SW 1271 (cell line): Measurements from ENCODE around the gene SEMA4G.

Source experiments
- DNase-seq, 2 experiments: peaks; one replicate each; lab custom pipeline; 2025; lab: John Stamatoyannopoulos, UW

Gene SEMA4G

DNA sequence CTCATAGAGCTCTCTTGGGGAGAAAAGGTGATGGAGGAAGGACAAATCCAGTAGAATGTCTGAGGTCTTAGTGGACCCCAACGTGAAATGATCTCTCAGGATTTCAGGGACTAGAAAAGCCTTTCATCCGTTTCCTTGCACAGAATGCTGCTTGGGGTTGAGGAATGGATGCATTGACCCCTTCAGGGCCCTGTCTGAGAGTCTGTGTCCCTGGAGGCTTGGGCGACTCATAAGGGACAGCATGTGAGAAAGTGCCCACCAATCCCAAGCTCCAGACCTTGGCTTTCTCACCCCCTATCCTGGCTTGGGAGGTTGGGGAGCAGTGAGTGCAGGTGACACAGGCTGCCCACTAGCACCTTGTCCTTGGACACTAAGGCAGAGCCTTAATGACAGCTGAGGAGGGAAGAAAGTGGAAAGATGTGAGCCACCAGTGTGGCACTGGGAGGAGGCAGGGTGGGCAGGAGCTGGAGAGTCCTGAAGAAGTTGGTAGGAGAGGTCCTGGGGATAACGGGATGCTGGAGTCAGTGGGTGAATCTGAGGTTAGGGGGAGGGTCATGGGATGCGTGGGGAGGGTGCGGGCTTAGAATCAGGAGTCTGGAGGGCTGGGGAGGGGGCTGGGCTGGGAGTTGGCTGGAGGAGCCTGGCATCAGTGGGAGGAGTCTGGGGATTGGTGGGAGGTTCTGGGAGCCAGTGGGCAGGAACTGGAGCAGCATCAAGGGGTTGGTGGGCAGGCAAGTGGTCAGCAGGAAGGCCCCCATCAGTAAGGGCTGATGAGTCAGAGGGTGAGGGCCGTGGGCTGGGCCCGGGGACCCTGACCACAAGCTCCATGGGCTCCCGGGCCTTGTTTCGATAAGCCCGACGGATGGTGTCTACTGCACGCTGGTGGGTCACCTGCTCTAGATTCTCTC is 38.9 kb downstream of the SEMA4G start:
- DNase-seq = no peak

DNA sequence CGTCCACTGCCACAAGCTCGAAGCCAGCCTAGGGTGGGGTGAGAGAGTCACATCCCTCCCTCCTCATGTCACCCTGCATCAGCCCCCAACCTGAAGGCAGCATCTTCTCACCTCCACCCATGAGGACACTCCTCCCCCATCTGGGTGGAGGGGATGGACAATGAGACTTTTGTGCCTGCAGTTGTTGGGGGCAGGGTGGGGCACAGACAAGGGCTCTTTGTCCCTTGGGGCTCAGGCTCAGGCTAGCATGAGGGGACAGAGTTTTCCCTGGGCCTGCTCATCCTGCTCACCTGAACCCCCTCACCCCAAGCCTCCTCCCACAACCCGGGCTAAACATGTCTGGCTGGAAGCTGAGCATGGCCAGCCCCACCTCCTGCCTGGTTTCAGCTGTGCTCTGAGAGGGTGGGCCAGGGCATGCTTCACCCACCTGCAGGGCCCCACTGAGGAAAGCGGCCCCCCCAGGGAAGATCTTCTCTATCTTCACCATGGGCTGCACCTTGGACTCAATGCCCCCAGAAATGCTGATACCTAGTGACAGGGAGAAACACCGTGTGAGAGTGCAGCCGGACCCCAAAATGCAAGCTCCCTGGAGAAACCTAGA is 39.6 kb downstream of the SEMA4G start:
- DNase-seq = no peak

DNA sequence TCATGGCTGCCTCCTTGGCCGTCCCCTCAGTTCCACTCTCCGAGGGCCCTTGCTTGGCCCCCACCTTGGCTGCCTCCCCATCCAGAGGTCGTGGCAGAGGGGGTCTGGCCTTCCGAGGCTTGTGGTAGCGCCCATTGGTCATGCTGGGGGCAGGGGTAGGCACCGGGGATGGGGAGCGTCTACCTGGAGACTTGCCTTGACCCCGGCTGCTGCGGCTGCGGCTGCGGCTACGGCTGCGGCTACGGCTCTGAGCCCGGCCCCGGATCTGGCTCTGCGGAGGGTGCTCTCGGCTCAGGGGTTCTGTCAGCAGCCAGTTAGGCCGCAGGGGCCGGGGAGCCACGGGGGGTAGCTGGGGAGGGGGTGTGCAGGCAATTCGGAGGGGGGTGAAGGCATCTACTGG is 41.0 kb downstream of the SEMA4G start:
- DNase-seq = no peak

DNA sequence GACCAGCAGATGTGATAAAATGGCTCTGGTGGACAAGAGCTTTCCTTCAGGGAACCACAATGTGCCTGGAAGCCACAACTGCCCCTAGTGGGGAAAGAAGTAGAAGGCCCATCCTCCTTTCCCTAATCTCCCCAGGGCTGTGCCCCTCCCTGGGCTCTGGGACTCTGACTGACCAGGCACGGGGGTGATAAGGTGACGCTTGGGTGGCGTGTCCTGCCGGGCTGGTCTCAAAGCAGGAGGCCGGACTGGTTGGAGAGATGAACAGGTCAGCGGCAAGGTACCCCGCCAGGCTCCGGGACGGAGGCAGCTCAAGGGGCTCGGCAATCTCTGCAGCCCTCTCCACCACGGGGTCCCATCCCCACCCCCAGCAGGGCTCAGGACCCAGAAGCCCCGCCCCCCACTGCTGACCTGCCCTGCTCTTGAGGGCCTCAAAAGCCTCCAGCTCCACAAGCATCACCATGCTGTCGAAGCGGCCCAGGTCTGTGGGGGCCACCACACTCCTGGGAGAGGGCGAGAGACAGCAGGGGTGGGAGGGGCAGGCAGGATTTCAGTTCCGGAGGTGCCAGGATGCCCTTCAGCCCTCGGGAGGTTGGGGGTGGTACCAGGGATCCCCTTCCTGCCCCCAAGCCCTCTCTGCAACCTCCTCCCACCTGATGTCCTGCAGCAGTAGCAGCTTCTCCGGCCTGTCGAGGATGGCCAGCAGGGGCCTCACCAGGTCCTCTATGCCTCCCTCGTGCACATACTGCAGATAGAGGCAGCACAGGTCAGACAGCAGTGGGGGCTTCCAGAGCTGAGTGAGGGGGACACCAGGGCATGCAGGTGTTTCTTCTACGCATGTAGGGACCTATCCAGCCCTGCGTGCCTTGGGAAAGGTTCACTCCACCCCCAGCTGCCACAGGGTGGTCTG is 42.5 kb downstream of the SEMA4G start:
- peak in 1 of 2 experiments; percentile 15 for DNase-seq

DNA sequence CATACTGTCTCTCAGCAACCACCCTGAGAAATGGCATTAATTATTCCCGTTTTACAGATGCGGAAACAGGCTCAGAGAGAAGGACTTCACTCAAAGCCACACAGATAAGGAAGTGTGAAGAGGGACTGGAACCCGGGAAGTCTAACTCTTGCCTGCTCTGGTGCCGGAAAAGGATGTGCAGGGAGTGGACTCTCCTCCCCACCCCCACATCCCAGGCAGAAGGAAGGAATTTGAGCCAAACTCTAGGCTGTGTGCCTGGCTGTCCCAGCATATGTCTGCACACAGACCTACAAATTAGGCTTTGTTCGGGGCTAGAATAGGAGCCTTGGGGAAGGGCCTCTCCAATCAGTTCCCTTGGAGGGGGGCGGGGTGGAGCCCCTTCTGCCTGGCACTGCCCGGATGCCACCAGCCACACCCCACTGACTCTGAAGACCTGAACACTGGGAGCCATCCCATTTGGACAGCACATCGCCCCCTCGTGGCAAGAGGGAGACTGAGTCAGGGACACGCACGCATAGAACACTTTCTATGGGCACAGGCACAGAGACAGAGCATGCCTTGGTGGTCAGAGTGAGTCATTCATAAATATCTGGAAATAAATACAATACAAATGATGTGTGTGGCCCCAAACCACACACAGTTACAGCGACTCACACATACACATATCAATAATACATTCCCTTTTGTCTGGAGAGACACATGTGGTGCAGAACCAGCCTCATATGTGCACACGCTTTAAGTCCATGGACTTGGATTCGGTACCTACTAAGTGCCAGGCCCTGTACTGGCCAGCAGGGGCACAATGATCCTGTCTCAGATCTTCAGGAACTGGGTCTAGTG is 43.4 kb downstream of the SEMA4G start:
- DNase-seq = peak; percentile 59 to 86

DNA sequence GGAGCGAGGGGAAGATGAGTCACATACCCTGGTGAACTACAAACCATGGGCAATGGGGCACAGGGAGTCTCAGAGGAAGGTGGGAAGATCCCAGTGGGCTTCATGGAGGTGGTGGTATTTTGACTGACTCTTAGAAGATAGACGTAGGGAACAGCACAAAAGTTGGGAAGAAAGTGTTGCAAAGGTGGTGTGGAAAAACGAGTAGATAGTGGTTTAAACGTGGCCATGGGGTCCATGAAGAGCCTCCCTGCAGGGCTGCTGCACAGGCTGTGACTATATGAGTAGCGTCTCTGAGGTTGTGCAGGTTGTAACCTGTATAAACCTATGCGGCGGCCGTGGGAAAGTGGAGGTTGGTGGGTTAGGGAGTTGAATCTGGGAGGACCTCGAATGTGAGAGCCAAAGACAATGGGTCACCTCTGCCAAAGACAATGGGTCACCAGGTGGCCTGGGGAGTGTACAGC is 44.1 kb downstream of the SEMA4G start:
- DNase-seq = no peak

GRCh38 chr10:101014230-101014884 is 45.1 kb downstream of the SEMA4G start:
- DNase-seq = peak in 1 of 2 experiments; percentile 31

DNA sequence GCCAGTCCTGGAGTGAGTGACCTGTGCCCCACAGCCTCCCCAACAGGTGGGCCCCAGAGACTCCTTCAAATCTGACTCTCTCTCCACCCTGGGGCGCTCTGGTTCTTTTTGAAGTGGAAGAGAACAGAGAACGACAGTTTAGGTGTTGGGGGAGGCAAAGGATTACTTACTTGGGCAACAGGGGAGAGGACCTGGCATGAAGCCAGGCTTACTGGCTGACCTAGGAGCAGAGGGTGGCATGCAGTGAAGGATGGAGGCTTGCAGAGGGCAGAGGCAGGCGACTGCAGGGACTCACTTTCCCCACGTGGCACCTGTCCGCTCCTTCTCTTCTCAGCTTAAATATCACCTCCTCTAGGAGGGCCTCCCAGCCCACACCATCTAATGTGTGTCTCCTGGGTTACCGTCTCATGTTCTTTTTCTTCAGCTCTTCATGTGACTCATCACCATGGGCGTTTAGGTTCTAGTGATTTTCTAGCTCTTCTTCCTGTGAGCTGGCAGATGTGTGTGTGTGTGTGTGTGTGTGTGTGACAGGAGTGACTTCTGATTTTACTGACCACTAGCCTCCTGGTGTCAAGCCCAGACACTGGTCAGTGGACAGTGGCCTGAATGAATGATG is 45.8 kb downstream of the SEMA4G start:
- DNase-seq = no peak

DNA sequence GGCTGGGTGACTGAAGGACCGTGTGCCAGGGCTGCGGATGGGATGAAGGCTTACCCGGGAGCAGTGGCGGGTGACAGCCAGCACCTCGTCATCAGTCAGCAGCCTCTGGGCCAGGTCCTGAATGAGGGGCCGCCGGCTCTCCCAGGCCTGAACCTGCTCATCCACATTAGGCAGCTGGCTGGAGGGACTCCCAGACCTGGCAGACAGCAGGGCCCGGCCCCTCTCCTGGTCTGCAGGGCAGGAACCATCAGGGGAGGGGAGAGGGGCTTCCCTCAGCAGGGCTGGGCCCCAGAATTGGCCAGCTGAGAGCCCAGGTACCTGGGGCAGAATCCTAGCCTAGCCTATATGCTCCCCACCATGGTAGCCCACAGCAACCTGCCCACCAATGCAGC is 46.3 kb downstream of the SEMA4G start:
- DNase-seq = no peak

DNA sequence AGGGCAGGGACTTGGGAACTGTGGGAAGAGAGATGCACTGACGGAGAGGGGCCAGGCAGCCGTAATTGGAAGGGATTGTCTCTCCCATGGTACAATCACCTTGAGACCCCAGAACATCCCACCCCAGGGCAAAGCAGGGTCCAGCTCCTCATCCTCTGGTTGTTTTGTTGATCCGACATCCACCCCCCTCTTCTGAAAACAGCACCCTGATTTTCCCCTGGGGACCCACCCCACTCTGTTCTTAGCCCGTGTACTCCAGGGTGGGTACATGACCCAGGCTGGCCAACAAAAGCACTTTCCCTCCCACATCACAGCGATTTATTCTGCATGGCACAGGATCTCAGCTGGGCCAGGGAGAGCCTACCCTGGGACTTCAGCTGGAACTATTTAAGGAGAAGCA is 47.5 kb downstream of the SEMA4G start:
- no peak for DNase-seq

GRCh38 chr10:101018118-101018599 is 48.9 kb downstream of the SEMA4G start:
- no peak for DNase-seq

GRCh38 chr10:101018600-101019439 is 49.5 kb downstream of the SEMA4G start:
- DNase-seq = peak; percentile 28 to 41
